Measurements from ENCODE around the gene EVA1A.

The EVA1A gene

GRCh38 chr2:75551434-75551833 lies 9.3 kb downstream of the EVA1A start:
- no peak for TF ChIP-seq CTCF (IDR thresholded peaks at IDR 0.05)

- no peak for TF ChIP-seq CTCF (IDR thresholded peaks at IDR 0.05)
Observed at GRCh38 chr2:75549401-75550253, 11.1 kb downstream of the EVA1A start.

- no peak for TF ChIP-seq CTCF (IDR thresholded peaks at IDR 0.05)
Observed at GRCh38 chr2:75548036-75548573, 12.6 kb downstream of the EVA1A start.

- TF ChIP-seq CTCF (IDR thresholded peaks at IDR 0.05) = no peak
Observed at GRCh38 chr2:75547345-75548035, 13.2 kb downstream of the EVA1A start.

GRCh38 chr2:75545922-75546321 lies 14.8 kb downstream of the EVA1A start:
- TF ChIP-seq CTCF (IDR thresholded peaks at IDR 0.05) = no peak

- TF ChIP-seq CTCF (IDR thresholded peaks at IDR 0.05) = no peak
Observed at GRCh38 chr2:75545387-75545786, 15.4 kb downstream of the EVA1A start.

GRCh38 chr2:75543446-75543845 lies 17.3 kb downstream of the EVA1A start:
- no peak for TF ChIP-seq CTCF (IDR thresholded peaks at IDR 0.05)

All from LNCAP (cell line).